H1 (cell line): Measurements from ENCODE around the gene CUEDC1. TPM values are rescaled to one million over a fixed set of nuclear protein-coding genes. Genes with fewer than 3 reads are reported as not detected.

Source experiments
- E2F6 ChIP-seq: IDR thresholded peaks from 2 replicates; pipeline ENCODE4 v1.6.1; 2012; ENCODE audit warnings: inconsistent platforms
- SAP30 ChIP-seq: fragments of 300-600 bp; sonication (generic); IDR thresholded peaks from 2 replicates; pipeline ENCODE4 v1.7.1; 2012; ENCODE audit warnings: low read length, moderate library complexity, mild to moderate bottlenecking, inconsistent platforms; ENCODE audit not compliant: insufficient read depth, insufficient replicate concordance
- polyA plus RNA-seq, 7 experiments: library from polyadenylated mRNA; depleted of rRNA in 3 of 7; stranded (reverse) in 5 of 7; unstranded in 2 of 7; fragments of >200 nt in 5 of 7; fragments of 200-250 nt in 2 of 7; gene quantifications; 1 replicate in 5 of 7; 2 replicates in 1 of 7; 4 replicates in 1 of 7; pipeline versions ENCODE4 v1.2.1 to v1.2.3, GENCODE V29; 2011 to 2013; ENCODE audit warnings: missing spikeins in 2 of 7, mixed read lengths in 2 of 7
- total RNA-seq: library from RNA; stranded (reverse); fragmentation: NEBNext Ultra II Directional; extraction: Animal tissue kit (Norgen Biotek cat#: 25700); gene quantifications from 2 replicates; pipeline ENCODE4 v1.2.1, GENCODE V29; 2021

The CUEDC1 gene
- total and polyA plus RNA-seq, 2 of the 8 experiments (the other 6 are each of a cell fraction or from before 2014, with no cell fraction given) = 4.0 to 10.7 TPM

DNA sequence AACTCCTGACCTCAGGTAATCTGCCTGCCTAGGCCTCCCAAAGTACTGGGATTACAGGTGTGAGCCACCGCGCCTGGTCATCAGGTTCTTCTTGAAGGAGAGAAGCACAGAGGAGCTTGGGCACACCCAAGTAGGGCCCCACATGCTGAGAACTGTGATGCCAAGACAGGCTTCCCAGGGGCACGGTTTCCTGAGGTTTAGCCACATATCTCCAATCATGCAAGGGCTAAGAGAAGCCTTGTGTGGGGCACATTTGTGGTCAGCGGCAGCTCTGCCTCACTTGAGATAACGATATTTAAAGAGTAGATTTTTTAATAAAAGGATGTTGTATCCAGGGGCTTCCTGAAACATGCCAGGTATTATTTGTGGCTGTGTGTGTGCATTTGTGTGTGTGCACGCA, 46.9 kb downstream of the CUEDC1 start (continued):
- TF ChIP-seq E2F6 (no peak), SAP30 (no peak)
